Immature natural killer cell (primary cell): ENCODE data around the gene L3MBTL3. TPM values are rescaled to one million over a fixed set of nuclear protein-coding genes. Genes with fewer than 3 reads are reported as not detected.

Source experiments
- DNase-seq, 3 donors: peaks; one replicate each; pipeline ENCODE4 v3.0.0; 2022; ENCODE audit warnings: mixed read lengths in 1 of 3
- H3K27ac Mint-ChIP-seq, 6 donors: one replicate each; pipeline ENCODE4 v1.8.0; 2020; ENCODE audit warnings: mixed read lengths in 6 of 6, mild to moderate bottlenecking in 5 of 6, inconsistent platforms in 4 of 6, moderate library complexity in 3 of 6
- H3K27me3 Mint-ChIP-seq, 3 donors: one replicate each; pipeline ENCODE4 v1.8.0; 2020 to 2021; ENCODE audit warnings: low read depth in 3 of 3, mild to moderate bottlenecking in 3 of 3, mixed read lengths in 3 of 3, moderate library complexity in 3 of 3, inconsistent platforms in 1 of 3
- H3K36me3 Mint-ChIP-seq, 3 donors: one replicate each; pipeline ENCODE4 v1.8.0; 2020; ENCODE audit warnings: mixed read lengths in 3 of 3, inconsistent platforms in 2 of 3, mild to moderate bottlenecking in 2 of 3
- H3K4me1 Mint-ChIP-seq, 2 donors: one replicate each; pipeline ENCODE4 v1.8.0; 2020; ENCODE audit warnings: inconsistent platforms in 2 of 2, mild to moderate bottlenecking in 2 of 2, mixed read lengths in 2 of 2, moderate library complexity in 1 of 2
- H3K4me3 Mint-ChIP-seq, 5 donors: one replicate each; pipeline ENCODE4 v1.8.0; 2020; ENCODE audit warnings: mild to moderate bottlenecking in 5 of 5, mixed read lengths in 5 of 5, inconsistent platforms in 3 of 5, moderate library complexity in 3 of 5
- H3K9me3 Mint-ChIP-seq, 6 donors: one replicate each; pipeline ENCODE4 v1.8.0; 2020; ENCODE audit warnings: mild to moderate bottlenecking in 6 of 6, mixed read lengths in 6 of 6, inconsistent platforms in 4 of 6, moderate library complexity in 3 of 6
- polyA plus RNA-seq, 3 donors: library from polyadenylated mRNA; unstranded; fragments of 300-500 nt; fragmentation: Illumina TruSeq; gene quantifications; one replicate each; pipeline ENCODE4 v1.2.3, GENCODE V29; 2021

The L3MBTL3 gene
- polyA plus RNA-seq, 3 donors from 2014 or later, result 2.3 to 5.3 (median 4.3) TPM

DNA sequence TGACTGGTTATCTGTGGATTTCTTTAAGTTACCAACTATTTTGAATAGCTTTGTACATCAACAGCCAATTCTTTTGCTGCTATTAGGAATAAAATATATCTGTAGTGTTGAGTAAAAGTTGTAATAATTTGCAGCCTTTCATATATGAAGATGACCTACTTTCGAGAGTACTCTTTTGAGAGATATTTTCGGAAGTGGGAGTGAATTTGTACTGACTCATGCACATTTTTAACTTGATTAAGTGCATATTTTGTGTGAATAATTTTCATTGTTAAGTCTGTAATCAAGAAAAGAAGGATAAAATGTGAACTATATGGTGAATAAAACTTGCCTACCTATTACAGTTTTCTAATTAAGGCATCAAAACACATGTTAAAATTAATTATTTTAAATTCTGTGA, 51.9 kb downstream of the L3MBTL3 start:
- H3K27me3 Mint-ChIP-seq, result no peaks in the 10 kb centered on the region
- peak overlapping the region in 1 of 5 donors; percentile 29 for H3K4me3 Mint-ChIP-seq
- DNase-seq, result no peak
- peaks cover 2 to 10% of the 10 kb centered on the region in 2 donors for H3K4me1 Mint-ChIP-seq
- H3K36me3 Mint-ChIP-seq, result peaks cover 22 to 45% (median 24%) of the 10 kb centered on the region in 3 donors
- peak overlapping the region in 2 of 6 donors; percentile 29 to 41 for H3K27ac Mint-ChIP-seq
- no peaks in the 10 kb centered on the region for H3K9me3 Mint-ChIP-seq

DNA sequence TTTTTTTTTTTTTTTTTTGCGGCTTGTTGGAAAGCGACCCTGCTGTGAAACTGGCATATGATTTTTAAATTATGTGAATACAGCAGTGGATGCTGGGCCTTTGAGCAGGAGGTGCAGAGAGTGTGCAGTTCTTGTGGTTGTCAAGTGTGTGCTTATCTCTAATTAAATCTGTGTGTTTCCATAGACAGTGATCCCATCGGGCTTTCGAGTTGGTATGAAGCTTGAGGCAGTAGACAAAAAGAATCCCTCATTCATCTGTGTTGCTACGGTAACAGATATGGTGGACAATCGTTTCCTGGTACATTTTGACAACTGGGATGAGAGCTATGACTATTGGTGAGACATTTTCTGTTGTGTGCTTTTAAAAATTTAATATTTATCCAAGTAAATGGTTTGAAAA, 52.4 kb downstream of the L3MBTL3 start:
- no peak overlapping the region for H3K4me3 Mint-ChIP-seq
- no peaks in the 10 kb centered on the region for H3K27me3 Mint-ChIP-seq
- H3K9me3 Mint-ChIP-seq, result no peaks in the 10 kb centered on the region
- H3K27ac Mint-ChIP-seq, result peak overlapping the region in 1 of 6 donors; percentile 41
- DNase-seq, result no peak
- peaks cover 22 to 45% (median 24%) of the 10 kb centered on the region in 3 donors for H3K36me3 Mint-ChIP-seq
- H3K4me1 Mint-ChIP-seq, result peaks cover 2 to 15% of the 10 kb centered on the region in 2 donors

DNA sequence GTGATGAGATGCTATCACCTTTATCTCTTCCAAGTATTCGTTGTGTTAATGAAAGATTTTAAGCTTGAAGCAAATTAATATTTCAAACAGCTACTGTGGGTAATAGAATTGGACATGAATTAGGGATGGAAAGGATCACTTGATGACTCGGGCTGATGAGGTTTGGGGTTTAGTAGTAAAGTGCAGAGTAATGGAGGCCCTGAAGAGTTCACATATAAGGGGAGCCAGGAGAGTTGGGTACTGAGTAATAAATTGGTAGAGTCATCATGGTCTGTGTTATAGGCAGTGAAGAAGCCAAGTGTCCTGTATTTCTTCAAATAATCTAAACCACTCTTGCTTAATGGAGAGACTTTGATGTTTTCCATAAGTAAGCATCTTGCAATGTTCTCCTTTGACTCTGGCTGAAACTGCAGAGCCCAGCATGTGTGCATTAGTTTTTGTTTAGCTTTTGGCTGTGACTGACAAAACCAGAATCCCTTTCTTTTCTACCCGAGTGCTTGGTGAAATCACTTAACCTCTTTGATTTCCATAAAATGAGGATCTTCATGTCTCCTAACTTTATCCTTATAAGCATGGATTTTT, 57.6 kb downstream of the L3MBTL3 start:
- no peaks in the 10 kb centered on the region for H3K27me3 Mint-ChIP-seq
- H3K9me3 Mint-ChIP-seq, result no peaks in the 10 kb centered on the region
- H3K4me3 Mint-ChIP-seq, result no peak overlapping the region
- H3K36me3 Mint-ChIP-seq, result peaks cover 8 to 16% (median 11%) of the 10 kb centered on the region in 3 donors
- H3K4me1 Mint-ChIP-seq, result peaks cover 13 to 28% of the 10 kb centered on the region in 2 donors
- DNase-seq, result no peak
- peak overlapping the region in 4 of 6 donors; percentile 5 to 32 (median 24) for H3K27ac Mint-ChIP-seq

GRCh38 chr6:130076512-130076911, 58.1 kb downstream of the L3MBTL3 start:
- peaks cover 9 to 13% (median 11%) of the 10 kb centered on the region in 3 donors for H3K36me3 Mint-ChIP-seq
- peak in 2 of 3 donors; percentile 14 to 28 for DNase-seq

DNA sequence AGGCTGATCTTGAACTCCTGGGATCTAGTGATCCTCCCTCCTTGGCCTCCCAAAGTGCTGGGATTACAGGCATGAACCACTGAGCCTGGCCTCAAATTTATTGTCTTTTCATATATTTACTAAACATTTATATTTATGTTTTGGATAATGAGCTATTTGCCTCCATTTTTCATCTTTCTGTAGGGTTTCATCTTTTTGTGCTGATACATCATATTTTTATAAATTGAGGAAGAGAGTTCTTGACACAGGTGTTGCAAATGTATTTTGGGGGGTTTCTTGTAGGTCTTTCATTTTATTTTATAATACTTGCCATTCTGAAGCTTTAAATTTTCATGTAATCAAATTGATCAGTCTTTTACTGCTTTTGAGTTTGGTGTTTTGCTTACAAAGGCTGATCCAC, 72.4 kb downstream of the L3MBTL3 start:
- no peak overlapping the region for H3K4me3 Mint-ChIP-seq
- no peak for DNase-seq
- H3K4me1 Mint-ChIP-seq, result peaks cover 0 to 7% of the 10 kb centered on the region in 2 donors
- H3K27ac Mint-ChIP-seq, result no peak overlapping the region
- H3K36me3 Mint-ChIP-seq, result peaks cover 45 to 67% (median 56%) of the 10 kb centered on the region in 3 donors
- peaks cover 0 to 2% (median 2%) of the 10 kb centered on the region in 3 donors for H3K27me3 Mint-ChIP-seq
- H3K9me3 Mint-ChIP-seq, result no peaks in the 10 kb centered on the region

More at GRCh38 chr6:130076512-130076911, 58.1 kb downstream of the L3MBTL3 start:
- peak overlapping the region in 1 of 6 donors; percentile 74 for H3K27ac Mint-ChIP-seq
- H3K4me3 Mint-ChIP-seq, result no peak overlapping the region
- H3K27me3 Mint-ChIP-seq, result no peaks in the 10 kb centered on the region
- no peaks in the 10 kb centered on the region for H3K9me3 Mint-ChIP-seq
- H3K4me1 Mint-ChIP-seq, result peaks cover 13 to 27% of the 10 kb centered on the region in 2 donors

GRCh38 chr6:130093546-130093945, 75.2 kb downstream of the L3MBTL3 start:
- no peak overlapping the region for H3K27ac Mint-ChIP-seq
- H3K27me3 Mint-ChIP-seq, result peaks cover 0 to 2% (median 0%) of the 10 kb centered on the region in 3 donors
- no peak overlapping the region for H3K4me3 Mint-ChIP-seq
- H3K9me3 Mint-ChIP-seq, result no peaks in the 10 kb centered on the region
- peaks cover 0 to 12% of the 10 kb centered on the region in 2 donors for H3K4me1 Mint-ChIP-seq
- no peak for DNase-seq
- peaks cover 40 to 72% (median 65%) of the 10 kb centered on the region in 3 donors for H3K36me3 Mint-ChIP-seq

DNA sequence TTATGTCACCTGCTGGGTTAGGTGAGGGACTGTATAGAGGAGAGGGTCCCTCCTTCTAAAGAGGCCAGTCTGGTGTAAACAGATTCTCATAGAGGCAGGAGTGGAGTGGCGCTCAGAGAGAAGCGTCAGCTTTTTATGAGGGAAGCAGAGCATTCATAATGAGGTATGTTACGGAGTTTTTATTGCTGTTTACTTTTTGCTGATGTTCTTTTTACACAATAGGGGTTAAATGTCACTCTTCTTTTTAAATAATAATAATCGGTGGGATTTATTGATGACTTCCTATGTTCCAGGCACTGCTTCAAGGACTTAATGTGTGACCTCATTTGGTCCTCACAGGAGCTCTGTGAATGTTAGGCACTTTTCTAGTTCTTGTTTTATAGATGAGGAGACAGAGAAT, 79.9 kb downstream of the L3MBTL3 start:
- H3K27ac Mint-ChIP-seq, result no peak overlapping the region
- no peaks in the 10 kb centered on the region for H3K9me3 Mint-ChIP-seq
- H3K27me3 Mint-ChIP-seq, result peaks cover 0 to 1% (median 0%) of the 10 kb centered on the region in 3 donors
- peaks cover 4 to 18% of the 10 kb centered on the region in 2 donors for H3K4me1 Mint-ChIP-seq
- no peak overlapping the region for H3K4me3 Mint-ChIP-seq
- H3K36me3 Mint-ChIP-seq, result peaks cover 40 to 57% (median 54%) of the 10 kb centered on the region in 3 donors
- DNase-seq, result no peak

GRCh38 chr6:130099119-130099518, 80.7 kb downstream of the L3MBTL3 start:
- Mint-ChIP-seq H3K27me3 (peaks cover 0 to 1% (median 0%) of the 10 kb centered on the region in 3 donors), H3K4me1 (peaks cover 4 to 18% of the 10 kb centered on the region in 2 donors), H3K9me3 (no peaks in the 10 kb centered on the region), H3K4me3 (peak overlapping the region in 2 of 5 donors; percentile 1 to 17), H3K36me3 (peaks cover 38 to 54% (median 49%) of the 10 kb centered on the region in 3 donors), H3K27ac (peak overlapping the region in 1 of 6 donors; percentile 14)
- peak in 1 of 3 donors; percentile 9 for DNase-seq

- H3K4me1 Mint-ChIP-seq, result peaks cover 27 to 44% of the 10 kb centered on the region in 2 donors
- peaks cover 0 to 1% (median 0%) of the 10 kb centered on the region in 6 donors for H3K9me3 Mint-ChIP-seq
- peaks cover 0 to 1% (median 0%) of the 10 kb centered on the region in 3 donors for H3K27me3 Mint-ChIP-seq
- H3K27ac Mint-ChIP-seq, result peak overlapping the region in 3 of 6 donors; percentile 3 to 19 (median 18)
- H3K36me3 Mint-ChIP-seq, result peaks cover 33 to 45% (median 44%) of the 10 kb centered on the region in 3 donors
- no peak for DNase-seq
- H3K4me3 Mint-ChIP-seq, result no peak overlapping the region
Observed at GRCh38 chr6:130105996-130106704, 87.8 kb downstream of the L3MBTL3 start.

DNA sequence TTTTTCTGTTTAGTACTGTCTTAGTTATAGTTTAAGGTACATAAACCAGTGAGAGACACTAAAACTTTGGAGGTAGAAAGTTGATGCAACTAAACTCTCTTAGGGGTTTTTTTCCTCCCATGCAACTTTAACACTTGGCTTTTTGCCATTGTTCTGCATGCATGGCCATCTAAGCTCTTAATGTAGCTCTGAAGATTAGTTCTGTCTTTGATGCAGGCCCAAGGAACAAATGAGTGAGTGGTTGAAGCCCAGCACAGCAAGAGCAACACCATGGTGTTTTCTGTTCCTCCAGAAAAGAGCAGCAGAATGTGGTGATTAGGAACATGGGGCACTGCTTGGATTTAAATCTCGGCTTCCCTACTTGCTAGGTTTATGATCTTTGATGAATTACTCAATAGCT, 89.3 kb downstream of the L3MBTL3 start:
- Mint-ChIP-seq H3K4me1 (peaks cover 27 to 44% of the 10 kb centered on the region in 2 donors), H3K4me3 (no peak overlapping the region), H3K27me3 (peaks cover 0 to 2% (median 0%) of the 10 kb centered on the region in 3 donors), H3K36me3 (peaks cover 25 to 41% (median 38%) of the 10 kb centered on the region in 3 donors), H3K27ac (peak overlapping the region in 4 of 6 donors; percentile 7 to 53 (median 47)), H3K9me3 (peaks cover 0 to 1% (median 0%) of the 10 kb centered on the region in 6 donors)
- DNase-seq, result no peak

GRCh38 chr6:130111031-130111430, 92.7 kb downstream of the L3MBTL3 start:
- H3K9me3 Mint-ChIP-seq, result peaks cover 0 to 1% (median 0%) of the 10 kb centered on the region in 6 donors
- peaks cover 19 to 38% (median 32%) of the 10 kb centered on the region in 3 donors for H3K36me3 Mint-ChIP-seq
- no peak overlapping the region for H3K4me3 Mint-ChIP-seq
- no peak for DNase-seq
- H3K27me3 Mint-ChIP-seq, result peaks cover 0 to 2% (median 0%) of the 10 kb centered on the region in 3 donors
- no peak overlapping the region for H3K27ac Mint-ChIP-seq
- H3K4me1 Mint-ChIP-seq, result peaks cover 27 to 44% of the 10 kb centered on the region in 2 donors

DNA sequence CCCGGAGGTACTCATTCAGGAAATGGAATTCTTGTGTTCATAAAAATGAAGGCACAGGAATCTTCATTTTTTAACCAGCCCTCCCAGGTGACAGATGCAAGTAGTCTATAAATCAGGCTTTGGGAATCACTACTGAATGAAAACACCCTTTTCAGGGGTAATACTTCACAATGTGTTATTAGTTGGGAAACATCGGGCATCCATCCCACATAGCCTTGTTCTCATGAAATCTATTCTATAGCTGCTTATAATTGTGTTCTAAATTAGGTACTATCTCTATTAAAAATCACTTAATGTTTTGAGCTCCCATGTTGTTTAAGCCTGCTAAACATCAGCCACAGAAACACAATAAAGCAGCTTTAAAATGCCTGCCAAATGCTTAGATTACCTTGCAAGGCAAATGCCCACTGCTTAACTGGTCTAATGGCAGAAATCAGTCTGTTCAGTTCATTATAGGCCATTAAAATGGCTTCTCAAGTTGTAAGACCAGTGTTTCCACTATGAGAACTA, 94.9 kb downstream of the L3MBTL3 start:
- no peak overlapping the region for H3K4me3 Mint-ChIP-seq
- peaks cover 6 to 27% (median 24%) of the 10 kb centered on the region in 3 donors for H3K36me3 Mint-ChIP-seq

GRCh38 chr6:130115036-130115435, 96.7 kb downstream of the L3MBTL3 start:
- no peak overlapping the region for H3K27ac Mint-ChIP-seq

More for the DNA sequence above, 94.9 kb downstream of the L3MBTL3 start:
- DNase-seq, result no peak
- peaks cover 0 to 1% (median 0%) of the 10 kb centered on the region in 6 donors for H3K9me3 Mint-ChIP-seq
- no peak overlapping the region for H3K27ac Mint-ChIP-seq
- peaks cover 0 to 2% (median 0%) of the 10 kb centered on the region in 3 donors for H3K27me3 Mint-ChIP-seq
- H3K4me1 Mint-ChIP-seq, result peaks cover 16 to 27% of the 10 kb centered on the region in 2 donors

More at GRCh38 chr6:130115036-130115435, 96.7 kb downstream of the L3MBTL3 start:
- Mint-ChIP-seq H3K36me3 (peaks cover 9 to 27% (median 23%) of the 10 kb centered on the region in 3 donors), H3K27me3 (peaks cover 0 to 2% (median 0%) of the 10 kb centered on the region in 3 donors), H3K4me3 (no peak overlapping the region), H3K9me3 (no peaks in the 10 kb centered on the region), H3K4me1 (peaks cover 3 to 9% of the 10 kb centered on the region in 2 donors)
- DNase-seq, result no peak
